Measurements from ENCODE around the gene SLC9A7. TPM values are rescaled to one million over a fixed set of nuclear protein-coding genes. Genes with fewer than 3 reads are reported as not detected.
"Not testable (repeated sequence)": the region's sequence is repeated elsewhere in the genome, so short reads cannot be mapped to it uniquely, and the experiment has no call there.

Gene SLC9A7
- polyA plus RNA-seq, 5 donors = 2.3 to 3.2 (median 2.9) TPM

GRCh38 chrX:46754586-46755061 is 4.3 kb downstream of the SLC9A7 start:
- DNase-seq = no peak

- no peak for DNase-seq
Observed at GRCh38 chrX:46754036-46754435, 4.9 kb downstream of the SLC9A7 start.

- DNase-seq = no peak
Observed at GRCh38 chrX:46750889-46751288, 8.0 kb downstream of the SLC9A7 start.

DNA sequence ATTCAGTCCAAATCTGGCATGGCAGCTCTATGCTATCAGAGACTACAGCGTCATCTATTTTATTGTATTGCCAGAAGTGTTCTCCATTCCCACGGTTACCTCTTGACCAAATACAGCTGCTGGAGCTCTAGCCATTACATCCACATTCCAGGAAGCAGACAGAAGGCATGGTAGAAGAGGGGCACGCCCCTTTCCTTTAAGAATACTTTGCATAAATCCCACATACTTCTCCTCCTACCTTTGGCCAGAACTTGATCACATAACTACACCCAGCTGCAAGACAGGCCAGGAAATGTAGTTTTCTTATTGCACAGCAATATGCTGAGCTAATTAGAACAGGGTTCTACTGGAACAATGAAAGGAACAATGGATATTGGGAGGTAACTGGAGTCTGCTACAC is 14.9 kb downstream of the SLC9A7 start:
- no peak for DNase-seq

DNA sequence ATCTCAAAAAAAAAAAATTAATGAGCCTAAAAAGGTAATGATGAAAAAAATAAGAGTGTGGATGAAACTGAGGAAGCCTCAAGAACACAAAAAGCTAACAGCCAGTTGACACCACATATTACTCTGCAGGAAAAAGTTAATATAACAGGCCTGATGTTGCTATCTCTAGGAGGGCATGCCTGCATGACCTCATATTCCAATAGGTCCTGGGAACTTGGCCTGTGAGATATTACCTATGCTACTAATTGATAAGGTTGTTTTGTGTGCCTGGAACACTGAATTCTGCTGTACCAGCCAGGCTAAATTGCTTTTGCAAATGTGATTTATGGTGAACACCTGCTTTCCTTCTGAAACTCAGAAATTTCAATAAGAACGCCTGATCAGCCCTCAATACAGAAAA is 15.9 kb downstream of the SLC9A7 start:
- no peak for DNase-seq

- DNase-seq = no peak
Observed at GRCh38 chrX:46739736-46740135, 19.2 kb downstream of the SLC9A7 start.

GRCh38 chrX:46737462-46737861 is 21.5 kb downstream of the SLC9A7 start:
- no peak for DNase-seq

DNA sequence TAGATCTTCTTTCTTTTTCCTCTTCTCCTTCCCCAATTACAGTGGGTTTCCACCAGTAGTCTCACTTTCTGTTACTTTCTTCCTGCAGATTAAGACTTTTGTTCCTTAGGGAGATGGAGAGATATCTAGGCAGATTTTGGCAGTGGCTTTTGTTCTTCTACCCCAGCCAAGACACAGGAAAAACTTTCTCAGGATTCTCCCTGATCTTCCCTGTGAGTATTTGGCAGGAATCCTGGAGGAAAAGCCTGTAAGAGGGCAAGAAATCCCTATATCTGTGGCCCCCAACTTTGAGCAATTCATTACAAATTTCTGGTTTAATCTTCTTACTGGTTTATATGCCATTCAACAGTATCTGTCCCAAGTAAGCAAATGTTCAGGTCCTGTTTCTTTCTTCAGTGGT is 21.9 kb downstream of the SLC9A7 start:
- no peak for DNase-seq

DNA sequence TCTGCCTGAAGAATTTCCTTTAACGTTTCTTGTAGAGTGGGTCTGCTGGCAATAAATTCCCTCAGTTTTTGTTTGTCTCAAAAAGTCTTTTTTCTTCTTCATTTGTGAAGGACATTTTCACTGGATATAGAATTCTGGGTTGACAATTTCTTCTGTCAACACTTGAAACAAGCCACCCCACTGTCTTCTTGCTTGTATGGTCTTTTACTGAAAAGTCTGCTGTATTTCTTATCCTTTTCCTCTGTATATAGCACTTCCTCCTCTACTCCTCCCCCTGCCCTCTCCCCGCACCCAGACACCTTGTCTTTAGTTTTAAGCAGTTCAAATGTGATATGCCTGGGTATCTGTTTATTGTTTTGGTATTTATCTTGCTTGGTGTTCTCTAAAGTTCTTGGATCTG is 23.3 kb downstream of the SLC9A7 start:
- no peak for DNase-seq

DNA sequence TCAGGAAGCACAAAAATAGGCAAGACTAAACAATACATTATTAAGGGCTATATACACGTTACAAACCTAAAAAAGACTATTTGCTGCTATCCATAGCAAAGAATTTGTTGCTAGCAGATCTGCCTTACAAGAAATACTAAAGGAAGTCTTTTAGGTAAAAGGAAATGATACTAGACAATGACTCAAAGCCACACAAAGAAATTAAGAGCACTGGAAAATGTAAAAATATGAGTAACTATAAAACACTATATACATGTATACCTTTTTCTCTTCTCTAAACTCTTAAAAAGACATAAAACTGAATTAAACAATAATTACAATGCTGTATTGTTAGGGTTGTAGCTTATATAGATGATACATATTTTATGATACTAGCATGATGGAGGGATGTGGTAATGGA is 25.7 kb downstream of the SLC9A7 start:
- DNase-seq = no peak

GRCh38 chrX:46730765-46731164 is 28.2 kb downstream of the SLC9A7 start:
- no peak for DNase-seq

- no peak for DNase-seq
Observed at GRCh38 chrX:46727441-46727840, 31.5 kb downstream of the SLC9A7 start.

GRCh38 chrX:46723569-46723927 is 35.4 kb downstream of the SLC9A7 start:
- not testable (repeated sequence) for DNase-seq

DNA sequence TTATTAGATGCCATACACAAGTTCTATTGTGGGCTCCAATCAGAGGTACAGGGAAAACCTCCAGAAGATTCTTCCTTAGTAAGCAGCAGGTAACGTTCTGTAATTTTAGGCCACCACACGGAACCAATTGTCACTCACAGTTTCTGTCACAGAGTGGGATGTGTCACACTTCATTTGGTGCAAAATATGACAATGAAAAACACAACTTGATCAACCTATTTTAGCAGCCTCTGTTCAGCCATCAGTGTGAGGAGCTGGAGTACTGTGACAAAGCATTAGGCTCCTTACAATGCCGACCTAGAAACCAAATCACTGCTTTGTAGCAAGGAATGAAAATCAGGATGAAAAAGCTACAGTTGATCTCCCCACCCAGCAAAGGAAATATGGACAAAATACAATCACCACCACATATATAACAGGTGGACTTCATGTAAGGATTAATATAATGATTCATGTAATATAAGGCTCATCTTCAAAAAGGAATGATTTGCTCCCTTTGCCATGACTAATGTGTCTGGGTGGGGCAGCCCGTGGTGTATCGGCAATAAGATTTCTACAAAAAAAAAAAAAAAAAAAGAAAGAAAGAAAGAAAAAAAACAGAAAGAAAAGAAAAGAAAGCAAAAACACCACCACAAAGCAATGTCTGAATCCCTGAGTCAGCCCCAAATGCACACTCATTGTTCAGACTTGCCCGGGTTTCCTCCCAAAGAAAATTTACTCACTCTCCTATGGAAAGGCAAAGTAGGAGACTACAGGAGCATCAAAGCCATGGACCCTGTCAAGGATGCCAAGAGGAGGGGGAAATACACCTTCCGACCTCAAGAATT is 36.0 kb downstream of the SLC9A7 start:
- no peak for DNase-seq

DNA sequence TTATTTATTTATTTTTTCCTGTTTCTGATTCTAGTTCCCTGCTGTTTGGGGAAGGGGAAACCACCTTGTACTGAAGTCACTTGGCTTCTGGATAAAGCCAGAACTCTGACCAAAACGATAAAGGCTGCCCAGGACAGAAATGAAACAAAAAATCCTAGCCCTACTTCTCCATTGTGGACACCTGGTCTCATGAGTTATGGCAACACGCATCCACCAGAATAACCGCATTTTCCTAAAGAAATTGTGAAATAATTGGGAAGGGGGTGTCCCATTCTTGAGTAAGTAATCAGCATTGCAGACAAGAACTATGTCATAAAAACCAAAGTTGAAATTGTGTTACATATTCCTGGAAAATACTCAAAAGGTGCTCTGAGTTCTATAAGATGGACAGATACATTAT is 42.1 kb downstream of the SLC9A7 start:
- no peak for DNase-seq

DNA sequence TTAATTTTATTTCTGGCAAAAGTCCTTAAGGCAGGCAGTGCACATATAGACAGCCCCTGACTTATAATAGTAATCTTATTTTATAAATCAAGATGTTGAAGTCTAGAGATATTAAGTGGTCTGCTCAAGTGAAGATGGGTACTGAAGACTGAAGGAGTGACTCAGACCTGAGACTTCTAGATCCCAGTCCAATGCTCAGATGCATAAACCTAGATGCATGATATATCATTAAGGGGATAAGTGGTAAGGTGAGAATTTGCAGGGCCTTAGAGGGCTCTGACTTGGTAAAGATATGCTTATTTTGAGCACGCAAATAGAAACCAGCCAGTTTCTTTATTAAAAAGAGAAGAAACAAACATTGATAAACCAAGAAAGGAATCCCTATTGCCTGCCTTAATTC is 42.9 kb downstream of the SLC9A7 start:
- DNase-seq = no peak

DNA sequence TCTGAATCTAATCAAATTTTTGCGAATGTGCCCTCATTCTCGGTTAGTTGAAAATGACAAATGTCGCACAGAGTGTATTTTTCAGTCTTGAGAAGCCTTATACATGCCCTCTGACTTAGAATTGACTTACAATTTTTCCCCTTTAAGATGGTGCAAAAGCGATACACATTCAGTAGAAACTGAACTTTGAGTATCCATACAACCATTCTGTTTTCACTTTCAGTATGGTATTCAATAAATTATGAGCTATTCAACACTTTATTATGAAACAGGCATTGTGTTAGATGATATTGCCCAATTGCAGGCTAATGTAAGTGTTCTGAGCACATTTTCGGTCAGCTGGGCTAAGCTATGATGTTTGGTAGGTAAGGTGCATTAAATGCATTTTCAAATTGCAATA is 43.4 kb downstream of the SLC9A7 start:
- no peak for DNase-seq

DNA sequence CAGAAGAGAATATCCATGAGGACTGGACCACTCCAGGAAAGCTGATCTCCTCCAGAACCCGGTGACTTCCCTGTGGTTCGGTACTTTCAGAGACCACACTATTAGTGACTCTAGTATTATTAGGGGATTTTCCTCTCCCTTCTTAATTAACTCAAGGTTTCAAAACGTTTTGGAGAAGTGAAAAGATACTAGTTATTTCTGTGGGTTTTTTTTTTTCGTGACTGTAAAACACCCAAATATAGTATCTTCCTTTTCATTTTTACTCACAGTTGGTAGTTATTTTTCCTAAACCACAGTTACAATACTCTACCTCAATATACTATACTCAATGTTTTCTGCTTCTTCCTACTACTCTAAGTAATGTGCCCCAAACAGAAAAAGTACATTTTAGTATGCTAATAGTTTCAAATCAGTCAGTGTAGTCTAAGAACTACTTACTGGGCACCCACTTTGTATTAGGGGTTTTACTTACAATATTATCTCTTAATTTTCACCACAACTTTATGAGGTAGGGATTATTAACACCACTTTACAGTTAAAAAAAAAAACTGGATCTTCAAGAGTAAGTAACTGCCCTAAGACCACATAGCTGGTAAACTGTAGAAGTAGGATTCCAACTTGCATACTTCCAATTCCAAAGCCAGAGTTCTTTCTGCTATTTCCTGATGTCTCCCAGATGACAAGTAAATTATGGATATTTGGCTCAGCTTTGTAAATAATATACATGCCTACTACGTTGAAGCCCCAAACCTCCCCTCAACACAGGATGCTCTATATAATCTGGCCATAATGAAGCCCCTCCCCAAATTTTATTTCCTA is 45.0 kb downstream of the SLC9A7 start:
- DNase-seq = no peak

- no peak for DNase-seq
Observed at GRCh38 chrX:46712764-46713163, 46.2 kb downstream of the SLC9A7 start.

GRCh38 chrX:46710927-46711623 is 47.8 kb downstream of the SLC9A7 start:
- no peak for DNase-seq

DNA sequence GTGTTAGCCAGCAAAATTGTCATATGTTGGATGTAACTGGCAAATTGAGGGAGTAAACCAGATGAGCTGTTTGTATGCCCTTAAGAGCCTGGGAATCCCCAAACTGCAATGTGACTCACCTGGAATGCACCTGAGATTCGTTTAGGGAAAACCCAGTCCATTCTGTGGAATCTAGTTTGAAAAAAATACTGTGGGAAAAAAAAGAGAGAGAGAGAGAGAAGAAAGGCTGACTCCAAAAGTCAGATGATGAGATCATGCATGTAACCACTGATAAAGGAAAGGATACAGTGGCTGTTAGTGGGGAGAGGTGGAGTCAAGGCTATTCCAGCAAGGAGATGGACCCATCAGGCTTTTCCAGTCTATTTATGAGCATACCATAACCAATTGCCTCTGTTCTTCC is 48.5 kb downstream of the SLC9A7 start:
- no peak for DNase-seq

GRCh38 chrX:46707274-46707965 is 51.5 kb downstream of the SLC9A7 start:
- DNase-seq = no peak

Measured in right lung (tissue), 5 donors.